Left kidney (tissue), 2 donors: ENCODE measurements around the gene TGIF1. TPM values are rescaled to one million over a fixed set of nuclear protein-coding genes. Genes with fewer than 3 reads are reported as not detected.
"Not testable (repeated sequence)": the region's sequence is repeated elsewhere in the genome, so short reads cannot be mapped to it uniquely, and the experiment has no call there.

Source experiments
- DNase-seq: peaks from one replicate; pipeline ENCODE4 v3.0.0-alpha.2; 2013
- polyA plus RNA-seq: library from polyadenylated mRNA; unstranded; fragments of 120-200 nt; gene quantifications from one replicate; pipeline ENCODE4 v1.2.1, GENCODE V29; 2013; ENCODE audit not compliant: insufficient read length

TGIF1 gene
- polyA plus RNA-seq, 1 donor = 81.9 TPM

DNA sequence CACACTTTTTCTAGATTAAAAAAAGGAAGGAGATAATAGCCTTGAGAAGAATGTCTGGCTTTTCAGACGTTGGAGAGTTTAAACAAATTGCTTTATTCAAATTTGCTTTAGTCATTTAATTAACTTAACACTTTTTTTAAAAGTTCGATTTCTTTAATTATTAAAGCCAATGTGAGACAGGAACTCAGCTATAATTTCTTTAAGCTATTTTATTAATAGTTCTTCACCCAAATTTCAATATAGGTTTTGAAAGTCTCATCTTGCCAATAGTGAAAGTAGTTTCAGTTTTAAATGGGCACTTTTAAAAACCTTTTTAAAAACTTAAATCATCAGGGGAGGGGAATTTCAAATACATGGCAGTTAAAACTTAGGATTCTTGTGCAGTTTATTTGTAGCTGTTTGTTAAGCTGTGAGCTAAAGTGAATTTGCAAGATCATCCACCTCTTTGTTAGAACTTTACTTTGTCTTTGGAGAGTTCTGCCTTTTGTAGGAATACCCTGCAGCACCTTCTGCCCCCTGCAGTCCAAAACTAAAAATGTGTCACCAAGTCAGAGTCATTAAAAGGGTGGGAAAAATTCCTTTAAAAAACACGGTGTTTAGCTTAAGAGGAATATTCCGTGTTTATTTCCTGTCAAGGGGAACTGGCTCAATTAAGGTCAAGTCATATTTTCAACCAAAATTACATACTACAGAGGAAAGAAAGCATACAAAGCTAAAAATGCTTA is 4.6 kb downstream of the TGIF1 start:
- DNase-seq = peak; percentile 68

DNA sequence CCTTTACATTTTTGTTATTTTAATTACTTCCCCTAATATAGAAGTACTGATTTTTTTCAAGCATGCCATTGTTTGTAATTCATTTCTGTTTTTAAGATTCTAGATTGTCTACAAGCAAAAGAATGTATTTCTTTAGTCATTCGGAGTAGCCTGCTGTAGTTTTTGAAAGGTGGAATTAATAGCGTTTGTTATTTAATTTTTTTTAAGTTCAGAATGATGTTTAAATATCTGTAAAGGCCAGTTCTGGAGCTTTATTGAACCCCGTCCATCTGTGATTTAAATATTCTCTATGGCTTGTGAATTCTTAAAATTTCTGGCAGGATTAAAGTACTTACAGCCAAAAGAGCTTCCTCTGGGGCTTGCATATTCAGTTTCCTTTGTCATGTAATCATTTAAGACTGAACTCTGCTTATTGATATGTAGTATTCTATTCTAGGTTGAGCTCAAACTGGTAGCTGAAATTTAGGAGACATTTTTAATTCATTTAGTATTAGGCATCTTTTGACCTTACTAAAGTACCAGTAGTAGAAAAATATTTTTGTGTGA is 5.2 kb downstream of the TGIF1 start:
- no peak for DNase-seq

- DNase-seq = no peak
These were observed 6.1 kb downstream of the TGIF1 start for GRCh38 chr18:3455907-3456685.

GRCh38 chr18:3456686-3457069 is 6.7 kb downstream of the TGIF1 start:
- DNase-seq = no peak

- no peak for DNase-seq
These were observed 7.3 kb downstream of the TGIF1 start for GRCh38 chr18:3457261-3457724.

- no peak for DNase-seq
These were observed 8.4 kb downstream of the TGIF1 start for GRCh38 chr18:3458378-3458777.

DNA sequence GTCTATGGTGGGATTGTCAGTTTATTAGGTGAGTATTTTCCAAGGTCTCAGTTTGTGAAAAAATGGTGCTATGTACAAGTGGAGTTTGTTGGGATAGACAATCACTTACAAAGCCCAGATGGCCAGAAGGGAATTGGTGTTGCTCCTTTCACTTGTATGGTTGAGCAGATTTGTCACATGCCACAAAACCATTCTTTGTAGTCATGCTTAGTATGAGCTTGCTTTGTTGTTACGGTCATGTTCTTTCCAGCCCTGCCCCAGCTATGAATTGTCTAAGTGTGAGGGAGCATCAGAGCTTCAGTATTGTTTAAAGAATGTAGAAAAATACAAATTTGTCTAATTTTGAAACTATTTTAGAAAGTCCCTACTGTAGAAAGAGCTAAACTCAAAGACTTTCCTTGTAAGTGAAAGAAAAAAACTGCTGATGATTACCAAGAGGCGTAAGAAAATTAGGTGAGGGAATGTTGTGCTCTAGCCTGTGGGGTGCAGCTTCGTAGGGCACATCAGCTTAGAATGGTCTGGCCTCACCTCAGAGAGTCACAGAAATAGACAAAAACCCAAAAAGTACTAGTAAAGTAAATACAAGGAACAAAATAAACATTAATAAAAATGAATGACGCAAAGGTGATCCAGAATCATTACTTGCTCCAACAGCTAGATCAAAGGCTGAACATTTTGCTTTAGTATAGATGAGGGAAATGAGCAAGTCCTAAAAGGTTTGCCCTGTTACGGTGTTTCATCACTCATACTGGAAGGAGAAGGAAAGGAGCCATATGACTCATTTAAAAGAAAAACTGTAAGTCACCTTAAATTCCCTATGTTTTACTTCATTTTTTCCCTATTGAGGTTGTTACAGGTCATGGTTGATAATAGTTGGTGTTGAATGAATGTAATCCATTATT is 9.2 kb downstream of the TGIF1 start:
- DNase-seq = no peak

- DNase-seq = no peak
These were observed 10.9 kb downstream of the TGIF1 start for GRCh38 chr18:3460823-3461398.

DNA sequence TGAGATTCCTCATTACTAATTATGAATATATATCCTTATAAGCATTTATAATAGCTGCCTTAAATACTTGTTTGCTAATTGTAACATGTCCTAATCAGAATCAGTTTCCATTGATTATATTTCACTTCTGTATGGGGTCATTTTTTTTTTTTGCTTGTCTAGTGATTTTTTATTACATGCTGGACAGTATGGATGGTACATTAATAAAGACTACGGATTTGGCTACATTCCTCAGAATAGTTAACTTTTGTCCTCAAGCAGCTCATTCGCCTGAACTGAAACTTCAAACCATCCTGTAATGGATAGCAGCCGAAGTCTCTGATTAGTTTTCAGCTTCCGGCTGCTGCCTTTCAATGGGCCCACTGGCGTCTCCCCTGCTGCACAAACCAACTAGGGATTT is 11.7 kb downstream of the TGIF1 start:
- no peak for DNase-seq

GRCh38 chr18:3463051-3463450 is 13.1 kb downstream of the TGIF1 start:
- no peak for DNase-seq

- no peak for DNase-seq
These were observed 16.1 kb downstream of the TGIF1 start for GRCh38 chr18:3466045-3466444.

GRCh38 chr18:3466872-3467271 is 16.9 kb downstream of the TGIF1 start:
- DNase-seq = no peak

- no peak for DNase-seq
These were observed 18.2 kb downstream of the TGIF1 start for GRCh38 chr18:3468066-3468705.

GRCh38 chr18:3468833-3469232 is 18.9 kb downstream of the TGIF1 start:
- no peak for DNase-seq

GRCh38 chr18:3471141-3471648 is 21.2 kb downstream of the TGIF1 start:
- DNase-seq = no peak

DNA sequence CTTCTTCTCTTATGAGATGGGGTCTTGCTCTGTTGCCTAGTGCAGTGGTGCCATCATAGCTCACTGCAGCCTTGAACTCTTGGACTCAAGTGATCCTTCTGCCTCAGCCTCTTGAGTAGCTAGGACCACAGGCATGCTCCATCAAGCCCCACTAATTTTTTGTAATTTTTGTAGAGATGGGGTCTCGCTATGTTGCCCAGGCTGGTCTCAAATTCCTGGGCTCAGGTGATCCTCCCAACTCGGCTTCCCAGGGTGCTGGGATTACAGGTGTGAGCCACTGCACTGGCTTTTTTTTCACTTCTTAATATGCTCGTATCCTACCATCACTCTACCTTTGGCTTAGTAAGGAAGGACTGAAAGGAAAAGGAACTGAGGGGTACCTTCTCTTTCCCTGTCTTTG is 22.1 kb downstream of the TGIF1 start:
- not testable (repeated sequence) for DNase-seq

- DNase-seq = no peak
These were observed 22.9 kb downstream of the TGIF1 start for GRCh38 chr18:3472681-3473544.

DNA sequence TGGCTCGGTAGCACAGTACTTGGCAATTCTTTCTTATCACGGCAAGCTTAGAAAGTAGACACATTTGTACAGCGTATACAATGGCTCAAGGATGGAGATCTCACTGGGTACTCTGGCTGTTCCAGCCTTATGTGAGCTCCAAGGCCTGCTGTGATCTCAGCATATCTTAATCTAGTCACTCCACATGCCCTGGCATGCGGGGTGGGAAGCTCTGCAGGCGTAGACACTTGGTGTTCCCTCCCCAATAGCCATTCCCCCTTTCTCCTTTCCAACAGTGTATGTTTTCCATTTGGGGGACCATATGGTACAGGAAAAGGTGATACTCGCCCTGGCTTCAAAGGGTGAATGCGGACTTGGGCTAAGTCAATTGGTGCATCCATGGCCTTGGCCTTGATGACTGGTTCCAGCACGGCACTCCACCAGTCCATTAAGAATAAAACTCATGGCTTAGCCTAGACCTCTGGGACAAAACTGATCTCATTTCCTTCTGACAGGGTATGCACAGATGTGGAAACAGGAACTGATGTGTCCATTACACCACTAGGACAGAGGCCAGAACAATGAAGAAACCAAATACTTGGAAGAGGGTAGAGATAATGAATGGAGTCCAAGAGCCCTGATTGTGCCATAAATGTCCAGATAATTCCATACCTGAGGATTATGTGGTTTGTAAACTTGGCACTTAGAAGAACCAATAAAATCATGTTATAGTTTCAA is 28.4 kb downstream of the TGIF1 start:
- DNase-seq = no peak

GRCh38 chr18:3479978-3480509 is 30.1 kb downstream of the TGIF1 start:
- no peak for DNase-seq
